Keratinocyte (primary cell): Measurements from ENCODE around the gene GPR15.

ENCODE experiments used
- EZH2 ChIP-seq: IDR thresholded peaks from one replicate; pipeline ENCODE4 v1.6.1; 2012; ENCODE audit warnings: inconsistent platforms, mild to moderate bottlenecking, low read length, moderate library complexity
- TF ChIP-seq, protein P1 (sequence below), 3 experiments: IDR thresholded peaks in 1 of 3; conservative IDR thresholded peaks in 1 of 3; optimal IDR thresholded peaks in 1 of 3; 2 replicates in 2 of 3; 3 replicates in 1 of 3; pipeline versions ENCODE3 to v1.5.1; 2011; ENCODE audit warnings: low read length in 3 of 3, mild to moderate bottlenecking in 3 of 3, moderate library complexity in 2 of 3, control low read depth in 1 of 3, inconsistent platforms in 1 of 3; ENCODE audit not compliant: insufficient read depth in 2 of 3; ENCODE audit errors: extremely low read depth in 1 of 3

DNA sequence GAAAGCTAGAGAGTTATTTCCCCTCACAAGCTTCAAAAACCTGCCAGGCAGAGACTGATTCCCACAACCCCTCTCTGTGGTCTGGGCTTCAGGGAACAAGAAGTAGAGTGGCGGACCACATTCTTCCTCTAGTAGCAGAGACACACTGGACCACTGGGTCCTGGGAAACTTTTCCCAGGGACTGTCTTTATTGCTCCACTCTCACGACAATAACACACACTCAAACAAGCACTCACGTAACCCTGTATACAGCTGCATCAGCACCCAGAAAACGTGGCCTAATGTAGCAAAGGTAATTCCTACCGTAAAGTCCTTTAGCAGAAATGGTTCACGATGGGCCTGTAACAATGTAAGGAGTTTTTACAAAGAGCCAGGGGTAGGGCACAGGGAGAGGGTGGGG lies 34.1 kb downstream of the GPR15 start:
- TF ChIP-seq EZH2 = no peak
- TF ChIP-seq, protein P1, sequence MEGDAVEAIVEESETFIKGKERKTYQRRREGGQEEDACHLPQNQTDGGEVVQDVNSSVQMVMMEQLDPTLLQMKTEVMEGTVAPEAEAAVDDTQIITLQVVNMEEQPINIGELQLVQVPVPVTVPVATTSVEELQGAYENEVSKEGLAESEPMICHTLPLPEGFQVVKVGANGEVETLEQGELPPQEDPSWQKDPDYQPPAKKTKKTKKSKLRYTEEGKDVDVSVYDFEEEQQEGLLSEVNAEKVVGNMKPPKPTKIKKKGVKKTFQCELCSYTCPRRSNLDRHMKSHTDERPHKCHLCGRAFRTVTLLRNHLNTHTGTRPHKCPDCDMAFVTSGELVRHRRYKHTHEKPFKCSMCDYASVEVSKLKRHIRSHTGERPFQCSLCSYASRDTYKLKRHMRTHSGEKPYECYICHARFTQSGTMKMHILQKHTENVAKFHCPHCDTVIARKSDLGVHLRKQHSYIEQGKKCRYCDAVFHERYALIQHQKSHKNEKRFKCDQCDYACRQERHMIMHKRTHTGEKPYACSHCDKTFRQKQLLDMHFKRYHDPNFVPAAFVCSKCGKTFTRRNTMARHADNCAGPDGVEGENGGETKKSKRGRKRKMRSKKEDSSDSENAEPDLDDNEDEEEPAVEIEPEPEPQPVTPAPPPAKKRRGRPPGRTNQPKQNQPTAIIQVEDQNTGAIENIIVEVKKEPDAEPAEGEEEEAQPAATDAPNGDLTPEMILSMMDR (optimal IDR thresholded peaks at IDR 0.05 in 1 of 3, IDR thresholded peaks at IDR 0.05 in 1 of 3, conservative IDR thresholded peaks at IDR 0.05 in 1 of 3; ENCODE audit: extremely low read depth in 1 of 3, insufficient read depth in 2 of 3, low read length in 3 of 3) = no peak
